AG04449 (cell line): ENCODE data around the gene IQCM.

Experiments
- CTCF ChIA-PET: fragments of 350-600 bp; formaldehyde crosslinking; extraction: SDS; loops from one replicate; lab custom pipeline; 2021; ENCODE audit warnings: antibody characterized with exemption; lab: Yijun Ruan, JAX
- POLR2A ChIA-PET: fragments of 400-600, 350-600 bp; formaldehyde crosslinking; extraction: SDS; loops from one replicate; lab custom pipeline; 2020; ENCODE audit warnings: antibody characterized with exemption, inconsistent platforms; lab: Yijun Ruan, JAX
- DNase-seq: peaks from one replicate; pipeline ENCODE4 v3.0.0-alpha.2; 2010; ENCODE audit warnings: low read depth, low spot score
- H3K4me3 ChIP-seq: 2 replicates; pipeline ENCODE4 v1.5.1; 2011; ENCODE audit warnings: low read depth, mild to moderate bottlenecking, control low read depth, low read length
- TF ChIP-seq, protein P1 (sequence below): IDR thresholded peaks from one replicate; pipeline ENCODE4 v1.5.1; 2011; ENCODE audit warnings: mild to moderate bottlenecking, moderate library complexity, low read length, control low read depth, inconsistent platforms; ENCODE audit not compliant: insufficient read depth; ENCODE audit errors: missing control alignments

IQCM gene

DNA sequence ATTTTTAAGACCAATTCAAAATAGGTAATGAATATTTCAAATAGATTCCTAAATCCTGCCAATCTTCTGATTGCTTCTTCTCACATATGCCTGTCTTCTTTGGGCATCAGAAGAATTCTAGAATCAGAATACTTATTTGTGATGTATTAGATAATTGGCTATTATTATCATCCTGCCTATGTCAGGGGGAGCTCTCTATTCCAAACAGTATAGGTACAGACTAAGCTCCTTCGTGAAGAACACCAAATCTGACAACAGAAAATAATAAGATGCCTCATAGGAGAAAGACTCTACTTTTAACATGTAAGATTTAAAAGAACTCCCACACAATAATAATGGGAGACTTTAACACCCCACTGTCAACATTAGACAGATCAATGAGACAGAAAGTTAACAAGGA, at the start of gene IQCM:
TSS of gene IQCM (minus strand) at position 101 of the 400 bp plus-strand sequence. CDS start 73,152 bp downstream, outside the sequence.
- POLR2A ChIA-PET: no interaction called here
- TF ChIP-seq, protein P1, sequence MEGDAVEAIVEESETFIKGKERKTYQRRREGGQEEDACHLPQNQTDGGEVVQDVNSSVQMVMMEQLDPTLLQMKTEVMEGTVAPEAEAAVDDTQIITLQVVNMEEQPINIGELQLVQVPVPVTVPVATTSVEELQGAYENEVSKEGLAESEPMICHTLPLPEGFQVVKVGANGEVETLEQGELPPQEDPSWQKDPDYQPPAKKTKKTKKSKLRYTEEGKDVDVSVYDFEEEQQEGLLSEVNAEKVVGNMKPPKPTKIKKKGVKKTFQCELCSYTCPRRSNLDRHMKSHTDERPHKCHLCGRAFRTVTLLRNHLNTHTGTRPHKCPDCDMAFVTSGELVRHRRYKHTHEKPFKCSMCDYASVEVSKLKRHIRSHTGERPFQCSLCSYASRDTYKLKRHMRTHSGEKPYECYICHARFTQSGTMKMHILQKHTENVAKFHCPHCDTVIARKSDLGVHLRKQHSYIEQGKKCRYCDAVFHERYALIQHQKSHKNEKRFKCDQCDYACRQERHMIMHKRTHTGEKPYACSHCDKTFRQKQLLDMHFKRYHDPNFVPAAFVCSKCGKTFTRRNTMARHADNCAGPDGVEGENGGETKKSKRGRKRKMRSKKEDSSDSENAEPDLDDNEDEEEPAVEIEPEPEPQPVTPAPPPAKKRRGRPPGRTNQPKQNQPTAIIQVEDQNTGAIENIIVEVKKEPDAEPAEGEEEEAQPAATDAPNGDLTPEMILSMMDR: no peak
- no peak for DNase-seq
- CTCF ChIA-PET: interaction anchor here (0.6 kb wide), 1 partner anchor 177 kb away, joined by 3 read pairs; no protein-coding TSS in a partner anchor
- no peak within 1 kb of the TSS for H3K4me3 ChIP-seq

DNA sequence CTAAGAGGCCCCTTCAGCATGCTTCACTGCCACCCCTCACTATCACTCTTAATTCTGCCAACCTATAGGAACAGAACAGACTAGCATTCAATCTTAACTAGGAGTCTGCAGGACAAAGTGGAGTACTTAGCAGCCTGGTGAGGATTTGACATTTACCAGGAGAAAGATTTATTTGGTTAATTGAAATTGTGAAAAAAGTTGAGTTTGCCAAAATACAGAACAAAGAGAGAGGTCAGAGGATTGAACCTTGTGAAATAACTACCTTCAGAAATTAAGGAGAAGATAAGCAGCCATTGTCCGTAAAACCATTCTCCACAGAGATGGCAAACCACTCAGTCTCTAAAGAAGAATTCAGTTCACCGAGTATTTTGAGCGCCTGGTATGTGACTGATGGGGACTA, 41.8 kb upstream of the IQCM start:
- TF ChIP-seq, protein P1: no peak
- DNase-seq: no peak
- POLR2A ChIA-PET: no interaction called here
- no peak overlapping the region for H3K4me3 ChIP-seq
- CTCF ChIA-PET: no interaction called here

GRCh38 chr4:149845743-149846142, 30.1 kb upstream of the IQCM start:
- CTCF ChIA-PET: no interaction called here
- no peak overlapping the region for H3K4me3 ChIP-seq
- POLR2A ChIA-PET: no interaction called here
- TF ChIP-seq, protein P1: no peak
- DNase-seq: no peak

- H3K4me3 ChIP-seq: no peak overlapping the region
- DNase-seq: no peak
- ChIA-PET POLR2A (no interaction called here), CTCF (no interaction called here)
- TF ChIP-seq, protein P1: no peak
Measured at GRCh38 chr4:149841686-149842085, 26.0 kb upstream of the IQCM start.

GRCh38 chr4:149838036-149838435, 22.4 kb upstream of the IQCM start:
- CTCF ChIA-PET: no interaction called here
- no peak for DNase-seq
- no peak overlapping the region for H3K4me3 ChIP-seq
- TF ChIP-seq, protein P1: no peak
- POLR2A ChIA-PET: no interaction called here

DNA sequence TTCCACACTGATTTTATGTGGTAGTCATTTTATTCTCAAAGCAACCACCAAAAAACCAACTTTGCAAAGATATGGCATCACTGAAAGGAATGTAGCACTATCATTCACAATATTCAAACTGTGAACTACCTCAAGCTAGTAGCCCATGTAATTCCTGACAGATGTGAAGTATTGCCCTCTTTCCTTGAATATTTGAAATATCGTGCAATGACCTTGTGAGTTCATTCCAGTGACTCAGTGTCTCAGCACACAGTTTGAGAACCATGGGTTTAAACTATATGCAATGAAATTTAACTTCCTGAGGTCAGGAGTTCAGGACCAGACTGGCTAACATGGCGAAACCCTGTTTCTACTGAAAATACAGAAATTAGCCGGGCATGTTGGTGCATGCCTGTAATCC, 20.9 kb upstream of the IQCM start:
- H3K4me3 ChIP-seq: no peak overlapping the region
- TF ChIP-seq, protein P1: no peak
- POLR2A ChIA-PET: no interaction called here
- DNase-seq: no peak
- CTCF ChIA-PET: no interaction called here
